Spleen (tissue), 11 donors: ENCODE results near the gene SMAD2. TPM values are rescaled to one million over a fixed set of nuclear protein-coding genes. Genes with fewer than 3 reads are reported as not detected.

ENCODE experiments used
- DNase-seq: peaks from one replicate; pipeline ENCODE4 v3.0.0-alpha.2; 2020
- H3K27ac ChIP-seq, 8 donors: fragments of 200-600 bp; sonication (generic) in 7 of 8; 1 replicate in 4 of 8; 2 replicates in 4 of 8; pipeline versions ENCODE4 v1.5.0 to v1.8.0; 2016 to 2021; ENCODE audit warnings: inconsistent platforms in 4 of 8, mild to moderate bottlenecking in 4 of 8, moderate library complexity in 1 of 8
- H3K27me3 ChIP-seq, 7 donors: fragments of 200-600 bp; sonication (generic) in 6 of 7; replicated peaks in 1 of 7; 1 replicate in 4 of 7; 2 replicates in 3 of 7; pipeline versions ENCODE4 v1.5.0 to v1.8.0; 2016 to 2021; ENCODE audit warnings: inconsistent platforms in 3 of 7, mild to moderate bottlenecking in 1 of 7
- H3K36me3 ChIP-seq, 6 donors: fragments of 200-600 bp; sonication (generic) in 5 of 6; 1 replicate in 4 of 6; 2 replicates in 2 of 6; pipeline versions ENCODE4 v1.5.0 to v1.8.0; 2016 to 2021; ENCODE audit warnings: inconsistent platforms in 2 of 6
- H3K4me1 ChIP-seq, 6 donors: fragments of 200-600 bp; sonication (generic) in 5 of 6; 1 replicate in 3 of 6; 2 replicates in 3 of 6; pipeline versions ENCODE4 v1.5.0 to v1.8.0; 2016 to 2021; ENCODE audit warnings: inconsistent platforms in 3 of 6
- H3K4me3 ChIP-seq, 8 donors: fragments of 200-600 bp; sonication (generic) in 7 of 8; 1 replicate in 4 of 8; 2 replicates in 4 of 8; pipeline versions ENCODE4 v1.5.0 to v1.8.0; 2016 to 2021; ENCODE audit warnings: inconsistent platforms in 4 of 8, mild to moderate bottlenecking in 4 of 8, moderate library complexity in 2 of 8
- H3K9me3 ChIP-seq, 8 donors: fragments of 200-600 bp; sonication (generic) in 7 of 8; 1 replicate in 4 of 8; 2 replicates in 4 of 8; pipeline versions ENCODE4 v1.5.0 to v1.8.0; 2016 to 2021; ENCODE audit warnings: inconsistent platforms in 4 of 8
- POLR2A ChIP-seq, 3 donors: fragments of 450-650 bp; IDR thresholded peaks; one replicate each; pipeline ENCODE4 v1.5.1; 2017; ENCODE audit warnings: antibody characterized with exemption in 3 of 3, mild to moderate bottlenecking in 1 of 3
- POLR2AphosphoS5 ChIP-seq, 3 donors: sonication (generic); formaldehyde crosslinking; IDR thresholded peaks; one replicate each; pipeline ENCODE4 v1.5.1; 2017; ENCODE audit warnings: antibody characterized with exemption in 3 of 3
- WGBS, 5 donors: extraction: QIAGEN DNeasy Blood & Tissue Kit in 3 of 5; methylation state at CpG; one replicate each; pipeline versions ENCODE4 v1.1.5 to v1.1.7; 2013 to 2018; 5-methylcytosine and 5-hydroxymethylcytosine counted together
- intact Hi-C: fragments of 100-400 bp; cut with DNase I; formaldehyde crosslinking; loops from one replicate; pipeline ENCODE4 v1.15.0; 2023; ENCODE audit warnings: low total_unique reads
- polyA plus RNA-seq, 3 donors: library from polyadenylated mRNA; stranded (reverse); fragments of 200-250 nt; gene quantifications; one replicate each; pipeline ENCODE4 v1.2.1, GENCODE V29; 2013
- total RNA-seq, 7 donors: library from RNA; depleted of rRNA in 3 of 7; stranded (reverse); fragments of >200 nt in 3 of 7; fragmentation: NEBNext Ultra II Directional in 4 of 7; extraction: Animal tissue kit (Norgen Biotek cat#: 25700) in 4 of 7; gene quantifications; one replicate each; pipeline versions ENCODE4 v1.1.0 to v1.2.1, GENCODE V29; 2016 to 2021
- TF ChIP-seq, protein P1 (sequence below), 11 experiments: fragments of 200-600 bp in 7 of 11; fragments of 450-650 bp in 4 of 11; sonication (generic) in 4 of 11; IDR thresholded peaks in 8 of 11; conservative IDR thresholded peaks in 3 of 11; 1 replicate in 7 of 11; 2 replicates in 4 of 11; pipeline versions ENCODE4 v1.4.0 to v1.8.0; 2016 to 2021; ENCODE audit warnings: antibody characterized with exemption in 11 of 11, inconsistent platforms in 4 of 11, mild to moderate bottlenecking in 1 of 11
- donor health status: healthy with polysubstance abuse.
- donor health status: DM: no; HTN: no; CAD: no; lungs with moderate emphysema.
- donor health status: DM: no; HTN: no; CAD: no.
- donor health status: Bipolar disorder and iron deficiency.
- donor health status: healthy.
- donor health status: DM: no; HTN: no; CAD: no.
- donor health status: DM: yes; HTN: yes; CAD: no.

The SMAD2 gene
- total and polyA plus RNA-seq, 10 donors = 13.2 to 162 (median 94.0) TPM

DNA sequence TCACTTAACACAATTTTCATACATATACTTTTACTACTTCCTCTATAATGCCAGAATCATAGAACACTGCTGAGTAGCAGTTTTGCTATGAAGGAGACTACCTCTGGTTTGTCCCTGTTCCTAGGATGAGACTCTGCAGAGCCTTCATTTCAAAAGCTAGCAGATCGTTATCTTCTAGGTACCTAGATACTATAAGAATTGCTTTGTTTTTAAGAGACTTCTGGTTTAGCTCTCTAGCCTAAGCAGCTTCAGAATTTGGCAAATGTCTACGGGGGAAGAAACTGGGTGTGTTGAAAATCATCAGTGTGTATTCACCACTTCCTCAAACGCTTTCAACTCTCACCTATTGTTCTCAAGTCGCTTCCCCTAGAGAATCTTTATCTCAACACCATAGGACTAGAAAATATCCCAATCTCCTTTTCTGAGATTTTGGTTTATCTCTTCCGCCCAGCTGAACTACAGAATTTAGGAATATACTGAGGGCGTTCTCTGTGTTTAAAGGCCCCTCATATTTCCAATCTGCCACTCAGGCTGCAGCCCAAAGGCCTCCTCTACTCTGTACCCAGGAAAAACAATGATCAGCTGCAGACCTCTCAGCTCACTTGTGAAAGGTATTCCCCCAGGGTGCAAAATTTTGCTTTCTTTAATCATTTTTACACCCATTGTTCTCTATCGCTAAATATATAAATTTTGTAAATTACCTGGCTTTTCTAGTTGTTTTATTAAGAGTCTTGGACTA, 28.7 kb downstream of the SMAD2 start:
- Histone ChIP-seq H3K9me3 (peaks cover 4 to 49% (median 25%) of the 10 kb centered on the region in 8 donors), H3K36me3 (peaks cover 0 to 20% (median 0%) of the 10 kb centered on the region in 6 donors), H3K27me3 (no peaks in the 10 kb centered on the region), H3K27ac (peak overlapping the region in 7 of 8 donors; percentile 30 to 79 (median 55)), H3K4me3 (peak overlapping the region in 1 of 8 donors; percentile 32), H3K4me1 (peaks cover 19 to 56% (median 32%) of the 10 kb centered on the region in 6 donors)
- TF ChIP-seq, protein P1, sequence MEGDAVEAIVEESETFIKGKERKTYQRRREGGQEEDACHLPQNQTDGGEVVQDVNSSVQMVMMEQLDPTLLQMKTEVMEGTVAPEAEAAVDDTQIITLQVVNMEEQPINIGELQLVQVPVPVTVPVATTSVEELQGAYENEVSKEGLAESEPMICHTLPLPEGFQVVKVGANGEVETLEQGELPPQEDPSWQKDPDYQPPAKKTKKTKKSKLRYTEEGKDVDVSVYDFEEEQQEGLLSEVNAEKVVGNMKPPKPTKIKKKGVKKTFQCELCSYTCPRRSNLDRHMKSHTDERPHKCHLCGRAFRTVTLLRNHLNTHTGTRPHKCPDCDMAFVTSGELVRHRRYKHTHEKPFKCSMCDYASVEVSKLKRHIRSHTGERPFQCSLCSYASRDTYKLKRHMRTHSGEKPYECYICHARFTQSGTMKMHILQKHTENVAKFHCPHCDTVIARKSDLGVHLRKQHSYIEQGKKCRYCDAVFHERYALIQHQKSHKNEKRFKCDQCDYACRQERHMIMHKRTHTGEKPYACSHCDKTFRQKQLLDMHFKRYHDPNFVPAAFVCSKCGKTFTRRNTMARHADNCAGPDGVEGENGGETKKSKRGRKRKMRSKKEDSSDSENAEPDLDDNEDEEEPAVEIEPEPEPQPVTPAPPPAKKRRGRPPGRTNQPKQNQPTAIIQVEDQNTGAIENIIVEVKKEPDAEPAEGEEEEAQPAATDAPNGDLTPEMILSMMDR (IDR thresholded peaks at IDR 0.05 in 8 of 11, conservative IDR thresholded peaks at IDR 0.05 in 3 of 11) = no peak
- no peak for TF ChIP-seq POLR2A (IDR thresholded peaks at IDR 0.05)
- TF ChIP-seq POLR2AphosphoS5 (IDR thresholded peaks at IDR 0.05) = no peak
- intact Hi-C loops = no loop called here
- WGBS, 5 donors = 33 to 48% (median 41%) methylated on average over 7 of the region's 7 CpGs
- no peak for DNase-seq

DNA sequence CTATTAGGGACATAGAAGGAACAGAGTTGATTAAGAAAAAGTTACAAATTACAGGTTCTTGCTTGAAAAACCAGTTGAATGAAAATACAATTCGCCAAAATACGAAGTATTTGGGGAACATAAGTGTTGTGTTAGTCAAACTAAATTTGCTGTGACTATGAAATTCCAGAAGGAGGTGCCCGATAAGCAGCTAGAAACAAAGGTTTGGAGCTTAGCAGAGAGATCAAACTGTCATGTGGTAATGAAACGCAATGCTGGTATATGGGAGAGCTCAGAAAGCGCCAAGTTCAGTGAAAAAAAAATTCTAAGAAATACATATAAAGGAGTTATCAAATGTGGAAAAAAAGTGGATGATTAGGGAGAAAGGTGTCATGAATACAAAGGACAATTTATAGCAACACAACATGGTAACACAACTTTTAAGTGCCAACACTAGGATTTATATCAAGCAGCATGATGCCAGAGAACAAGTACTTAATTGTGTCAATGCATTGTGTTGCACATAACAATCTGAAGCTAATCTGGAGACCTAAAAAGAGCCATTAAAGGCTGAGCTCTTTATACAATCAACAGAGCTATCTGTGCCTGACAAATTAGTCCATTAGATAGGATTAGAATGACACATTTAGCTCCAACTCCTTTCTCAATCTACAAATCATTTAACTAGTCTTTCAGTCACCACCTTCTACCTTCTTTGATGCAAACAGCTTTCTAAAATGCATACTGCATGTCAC, 31.2 kb downstream of the SMAD2 start:
- H3K36me3 ChIP-seq = peaks cover 0 to 28% (median 12%) of the 10 kb centered on the region in 6 donors
- H3K27me3 ChIP-seq = no peaks in the 10 kb centered on the region
- intact Hi-C loops = no loop called here
- no peak for DNase-seq
- H3K4me1 ChIP-seq = peaks cover 19 to 64% (median 34%) of the 10 kb centered on the region in 6 donors
- no peak overlapping the region for H3K27ac ChIP-seq
- H3K9me3 ChIP-seq = peaks cover 0 to 23% (median 12%) of the 10 kb centered on the region in 8 donors
- no peak overlapping the region for H3K4me3 ChIP-seq
- TF ChIP-seq POLR2A (IDR thresholded peaks at IDR 0.05) = no peak
- TF ChIP-seq, protein P1 (IDR thresholded peaks at IDR 0.05 in 8 of 11, conservative IDR thresholded peaks at IDR 0.05 in 3 of 11) = no peak
- no peak for TF ChIP-seq POLR2AphosphoS5 (IDR thresholded peaks at IDR 0.05)
- 91 to 96% (median 95%) methylated on average over 5 of the region's 5 CpGs for WGBS, 5 donors

DNA sequence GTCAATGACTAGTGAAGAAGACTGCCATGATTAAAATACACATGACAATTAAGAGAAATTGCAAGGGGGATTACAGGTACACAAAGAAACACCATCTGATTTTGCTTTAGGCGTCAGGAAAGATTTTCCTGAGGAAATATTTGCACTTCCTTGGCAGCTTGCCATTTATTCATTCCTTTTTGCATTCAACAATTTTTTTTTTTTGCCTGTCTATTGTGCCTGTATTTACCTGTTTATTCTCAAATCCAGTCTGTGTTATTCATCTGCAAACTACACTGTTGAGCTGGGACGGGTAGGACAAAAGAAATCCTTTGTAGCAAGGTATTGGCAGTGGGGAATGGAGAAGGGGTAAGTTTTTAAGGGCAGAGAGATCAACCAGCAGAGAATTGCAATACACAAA, 31.8 kb downstream of the SMAD2 start:
- WGBS, 5 donors = 71 to 83% (median 77%) methylated on average over 2 of the region's 2 CpGs
- H3K27me3 ChIP-seq = no peaks in the 10 kb centered on the region
- peaks cover 0 to 30% (median 12%) of the 10 kb centered on the region in 6 donors for H3K36me3 ChIP-seq
- DNase-seq = no peak
- H3K4me3 ChIP-seq = no peak overlapping the region
- no peak overlapping the region for H3K27ac ChIP-seq
- peaks cover 0 to 18% (median 6%) of the 10 kb centered on the region in 8 donors for H3K9me3 ChIP-seq
- peaks cover 19 to 70% (median 35%) of the 10 kb centered on the region in 6 donors for H3K4me1 ChIP-seq
- TF ChIP-seq POLR2AphosphoS5 (IDR thresholded peaks at IDR 0.05) (no peak), POLR2A (IDR thresholded peaks at IDR 0.05) (no peak)
- TF ChIP-seq, protein P1 (IDR thresholded peaks at IDR 0.05 in 8 of 11, conservative IDR thresholded peaks at IDR 0.05 in 3 of 11) = no peak
- intact Hi-C loops = no loop called here

DNA sequence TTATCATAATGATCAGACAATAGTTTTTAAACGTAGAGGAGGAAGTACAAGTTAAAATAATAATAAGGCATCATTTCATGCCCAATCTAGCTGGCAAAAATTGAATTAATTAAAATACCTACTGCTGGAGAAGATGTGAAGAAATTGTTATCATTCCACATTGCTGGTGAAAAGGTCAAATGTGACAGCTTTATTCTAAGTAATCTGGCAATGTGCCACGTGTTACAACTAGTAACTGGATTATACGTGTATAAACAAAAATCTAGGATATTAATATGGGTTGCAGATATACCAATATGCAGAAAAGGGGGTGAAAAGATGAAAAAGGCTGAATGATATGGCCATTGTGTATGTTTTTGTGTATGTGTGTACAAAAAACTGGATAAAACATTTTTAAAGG, 32.4 kb downstream of the SMAD2 start:
- H3K27me3 ChIP-seq = no peaks in the 10 kb centered on the region
- no peak for TF ChIP-seq POLR2AphosphoS5 (IDR thresholded peaks at IDR 0.05)
- TF ChIP-seq POLR2A (IDR thresholded peaks at IDR 0.05) = no peak
- TF ChIP-seq, protein P1 (IDR thresholded peaks at IDR 0.05 in 8 of 11, conservative IDR thresholded peaks at IDR 0.05 in 3 of 11) = no peak
- no peak overlapping the region for H3K4me3 ChIP-seq
- no peak for DNase-seq
- peaks cover 0 to 11% (median 3%) of the 10 kb centered on the region in 8 donors for H3K9me3 ChIP-seq
- peaks cover 19 to 76% (median 38%) of the 10 kb centered on the region in 6 donors for H3K4me1 ChIP-seq
- intact Hi-C loops = no loop called here
- H3K36me3 ChIP-seq = peaks cover 0 to 30% (median 12%) of the 10 kb centered on the region in 6 donors
- 64 to 71% (median 66%) methylated on average over 3 of the region's 3 CpGs for WGBS, 5 donors
- no peak overlapping the region for H3K27ac ChIP-seq
